ENCODE data around the gene ITM2C.

DNA sequence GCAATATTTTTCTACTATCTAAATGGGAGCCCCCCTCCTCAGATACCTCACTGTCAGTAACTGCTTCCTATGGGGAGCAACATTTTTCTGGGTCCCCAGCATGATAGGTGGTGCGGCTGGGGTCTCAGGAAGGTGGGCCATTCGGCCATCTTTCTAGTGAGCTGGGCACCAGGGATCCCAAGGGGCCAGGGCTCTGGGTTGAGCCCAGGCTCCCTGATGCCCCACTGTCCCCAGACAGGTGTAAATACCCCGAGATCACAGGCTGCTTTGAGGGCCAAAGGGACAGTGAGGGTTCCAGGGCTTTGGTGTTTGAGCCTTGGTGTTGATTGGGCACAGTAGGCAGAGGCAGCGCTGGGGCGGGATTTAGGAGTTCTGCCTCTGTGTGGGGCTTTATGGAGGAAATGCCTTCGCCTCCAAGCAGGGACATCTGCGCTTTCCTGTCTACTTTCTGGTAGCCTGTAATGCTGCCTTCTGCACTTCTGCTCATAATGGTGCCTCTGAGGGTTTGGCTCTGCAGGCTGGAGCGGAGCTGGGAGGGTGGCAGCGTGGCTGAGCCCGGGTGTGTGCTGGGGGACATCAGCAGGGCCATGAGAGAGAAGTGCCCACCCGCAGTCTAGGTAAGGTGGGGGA is 5.3 kb downstream of the ITM2C start:
- TF ChIP-seq CTCF (optimal IDR thresholded peaks at IDR 0.05 in 1 of 3, IDR thresholded peaks at IDR 0.05 in 1 of 3, conservative IDR thresholded peaks at IDR 0.05 in 1 of 3; ENCODE audit: extremely low read depth in 1 of 3, insufficient read depth in 2 of 3, low read length in 3 of 3) (no peak), EZH2 (IDR thresholded peaks at IDR 0.05; ENCODE audit: low read length) (no peak)
